GM12801 (cell line): ENCODE data around the gene ARNT2.

Experiments used
- TF ChIP-seq, protein P1 (sequence below): IDR thresholded peaks from one replicate; pipeline ENCODE4 v1.5.1; 2011; ENCODE audit warnings: control low read depth; ENCODE audit not compliant: insufficient read length; ENCODE audit errors: extremely low read depth

ARNT2 gene

DNA sequence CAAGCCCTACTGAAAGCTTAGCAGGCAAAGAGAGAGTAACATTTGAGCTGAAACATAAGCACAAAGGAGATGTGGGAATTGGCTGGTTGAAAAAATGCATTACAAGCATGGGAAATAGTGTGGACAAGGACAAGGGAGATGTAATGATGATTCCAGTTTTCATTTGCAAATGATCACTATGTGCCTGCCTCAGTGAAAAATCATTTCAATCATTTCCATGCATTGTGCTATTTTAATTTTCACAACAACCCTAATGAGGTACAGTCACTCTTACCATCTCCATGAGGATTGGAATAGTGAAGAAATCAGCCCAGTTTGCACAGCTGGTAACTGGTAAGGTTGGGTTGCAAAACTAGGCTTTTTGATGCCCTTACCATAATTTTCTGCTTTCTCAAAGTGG is 123.2 kb downstream of the ARNT2 start:
- TF ChIP-seq, protein P1, sequence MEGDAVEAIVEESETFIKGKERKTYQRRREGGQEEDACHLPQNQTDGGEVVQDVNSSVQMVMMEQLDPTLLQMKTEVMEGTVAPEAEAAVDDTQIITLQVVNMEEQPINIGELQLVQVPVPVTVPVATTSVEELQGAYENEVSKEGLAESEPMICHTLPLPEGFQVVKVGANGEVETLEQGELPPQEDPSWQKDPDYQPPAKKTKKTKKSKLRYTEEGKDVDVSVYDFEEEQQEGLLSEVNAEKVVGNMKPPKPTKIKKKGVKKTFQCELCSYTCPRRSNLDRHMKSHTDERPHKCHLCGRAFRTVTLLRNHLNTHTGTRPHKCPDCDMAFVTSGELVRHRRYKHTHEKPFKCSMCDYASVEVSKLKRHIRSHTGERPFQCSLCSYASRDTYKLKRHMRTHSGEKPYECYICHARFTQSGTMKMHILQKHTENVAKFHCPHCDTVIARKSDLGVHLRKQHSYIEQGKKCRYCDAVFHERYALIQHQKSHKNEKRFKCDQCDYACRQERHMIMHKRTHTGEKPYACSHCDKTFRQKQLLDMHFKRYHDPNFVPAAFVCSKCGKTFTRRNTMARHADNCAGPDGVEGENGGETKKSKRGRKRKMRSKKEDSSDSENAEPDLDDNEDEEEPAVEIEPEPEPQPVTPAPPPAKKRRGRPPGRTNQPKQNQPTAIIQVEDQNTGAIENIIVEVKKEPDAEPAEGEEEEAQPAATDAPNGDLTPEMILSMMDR = no peak

DNA sequence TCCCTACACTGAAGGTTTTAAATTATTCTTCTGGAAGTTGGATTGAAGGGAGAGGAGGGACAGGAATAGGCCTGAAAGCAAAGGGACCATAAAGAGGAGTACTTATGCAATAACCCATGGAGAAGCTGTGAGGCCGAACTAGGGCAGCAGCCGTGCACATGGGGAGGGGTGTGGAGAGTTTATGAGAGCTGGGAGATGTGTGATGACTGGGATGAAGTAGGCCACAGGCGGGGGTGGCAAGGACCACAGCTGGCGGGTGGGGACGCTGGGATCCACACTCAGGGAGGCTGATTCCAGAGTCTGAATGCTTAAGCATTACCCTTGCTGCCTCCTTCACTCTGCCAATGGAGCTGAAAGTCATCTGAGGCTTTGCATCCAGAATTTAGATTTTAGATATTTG is 123.8 kb downstream of the ARNT2 start:
- TF ChIP-seq, protein P1 = no peak

DNA sequence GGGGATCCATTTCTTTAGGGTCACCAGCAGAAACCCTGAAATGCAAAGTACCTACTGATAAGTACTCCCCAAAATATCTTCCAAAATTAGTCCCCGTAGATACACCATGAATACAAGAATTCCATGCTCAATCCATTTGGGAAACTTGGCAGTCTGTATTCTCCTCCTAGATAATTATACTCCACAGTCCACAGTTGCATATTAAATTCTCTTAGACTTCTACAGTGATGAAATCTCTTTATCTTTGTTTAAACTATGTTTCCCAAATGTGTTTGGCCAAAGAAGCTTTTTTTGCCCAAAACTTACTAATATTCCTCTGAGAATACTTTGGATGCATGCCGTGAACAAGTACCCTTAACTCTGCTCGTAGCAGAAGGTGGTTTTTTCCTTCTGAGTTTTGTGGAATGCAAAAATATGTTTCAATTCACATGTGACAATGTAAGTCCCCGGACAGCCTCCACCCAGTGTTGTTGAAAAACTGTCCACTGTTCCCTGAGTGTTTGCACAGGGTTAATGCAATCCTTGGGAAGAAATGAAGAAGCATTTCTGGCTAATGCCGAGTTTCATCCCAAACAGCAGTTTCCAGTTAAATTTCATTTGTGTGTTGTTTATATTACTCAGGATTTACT is 126.7 kb downstream of the ARNT2 start:
- TF ChIP-seq, protein P1 = no peak

DNA sequence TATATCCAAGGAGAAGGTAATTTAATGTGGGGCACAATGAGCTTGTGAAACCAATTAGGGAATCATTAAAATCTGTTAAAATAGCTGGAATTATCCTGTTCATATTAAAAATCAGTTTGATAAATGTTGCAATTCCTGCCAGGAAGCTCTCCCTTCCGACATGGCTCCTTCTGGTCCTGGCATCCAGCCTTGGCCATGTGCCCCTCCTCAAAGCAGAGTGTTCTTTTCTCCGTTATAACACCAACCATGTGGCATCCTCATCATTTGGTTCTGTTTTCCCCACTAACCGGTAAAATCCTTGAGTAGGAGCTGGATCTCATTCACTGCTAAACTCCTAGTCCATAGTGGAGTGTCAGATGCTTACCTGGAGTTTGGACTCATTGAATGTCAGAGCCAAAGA is 127.2 kb downstream of the ARNT2 start:
- TF ChIP-seq, protein P1 = no peak

DNA sequence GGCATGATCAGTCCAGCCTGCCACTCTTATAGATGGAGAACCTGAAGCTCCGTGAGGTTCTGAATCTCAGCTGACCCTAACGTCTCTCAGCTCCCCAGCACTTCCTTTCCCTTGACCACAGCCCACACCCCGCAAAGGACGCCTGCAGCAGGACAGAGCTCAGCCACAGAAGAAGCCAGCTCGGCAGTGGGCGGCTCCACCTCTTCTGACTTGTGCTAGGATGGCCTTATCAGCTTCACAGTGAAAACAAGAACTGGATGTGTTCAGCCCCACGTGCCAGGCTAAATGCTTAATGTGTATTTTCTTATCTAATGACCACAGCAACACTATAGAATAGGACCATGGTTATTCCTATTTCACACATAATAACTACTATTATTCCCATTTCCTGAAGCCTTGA is 127.6 kb downstream of the ARNT2 start:
- TF ChIP-seq, protein P1 = no peak

- TF ChIP-seq, protein P1 = no peak
Observed at GRCh38 chr15:80533790-80534333, 129.7 kb downstream of the ARNT2 start.

GRCh38 chr15:80536231-80536630 is 132.0 kb downstream of the ARNT2 start:
- TF ChIP-seq, protein P1 = no peak
